SK-N-SH treated with all-trans-retinoic acid at 6 μM for 48 hours (cell line): ENCODE results near the gene GAREM1.
"Not testable (repeated sequence)": the region's sequence is repeated elsewhere in the genome, so short reads cannot be mapped to it uniquely, and the experiment has no call there.

Source experiments
- ATAC-seq: fragments of 200-7000 bp; cut with Tn5 transposase; 3 replicates; pipeline ENCODE4 v1.9.1; 2020; ENCODE audit warnings: mild to moderate bottlenecking, moderate library complexity
- BACH2 ChIP-seq: fragments of 250-450 bp; sonication (Bioruptor Pico); IDR thresholded peaks from 2 replicates; pipeline ENCODE4 v1.9.0; 2021; ENCODE audit warnings: mild to moderate bottlenecking, borderline replicate concordance
- CSDC2 ChIP-seq: fragments of 250-450 bp; sonication (Bioruptor Pico); IDR thresholded peaks from 2 replicates; pipeline ENCODE4 v1.5.0; 2020; ENCODE audit warnings: mild to moderate bottlenecking, moderate library complexity
- ESRRG ChIP-seq: fragments of 250-450 bp; sonication (Bioruptor Pico); IDR thresholded peaks from 2 replicates; pipeline ENCODE4 v1.6.1; 2021; ENCODE audit warnings: mild to moderate bottlenecking
- GLIS3 ChIP-seq: fragments of 250-450 bp; sonication (Bioruptor Pico); IDR thresholded peaks from 2 replicates; pipeline ENCODE4 v1.5.0; 2020; ENCODE audit warnings: mild to moderate bottlenecking, moderate library complexity
- ISL1 ChIP-seq: fragments of 250-450 bp; sonication (Bioruptor Pico); IDR thresholded peaks from 2 replicates; pipeline ENCODE4 v2.1.2; 2022; ENCODE audit warnings: mild to moderate bottlenecking, moderate library complexity
- OSR1 ChIP-seq: fragments of 250-450 bp; sonication (Bioruptor Pico); IDR thresholded peaks from 2 replicates; pipeline ENCODE4 v1.8.0; 2022; ENCODE audit warnings: moderate library complexity, mild to moderate bottlenecking, inconsistent platforms
- PPARA ChIP-seq: fragments of 250-450 bp; sonication (Bioruptor Pico); IDR thresholded peaks from 2 replicates; pipeline ENCODE4 v1.5.0; 2020; ENCODE audit warnings: mild to moderate bottlenecking, borderline replicate concordance
- RARB ChIP-seq: fragments of 250-450 bp; sonication (Bioruptor Pico); IDR thresholded peaks from 2 replicates; pipeline ENCODE4 v1.8.0; 2021; ENCODE audit warnings: mild to moderate bottlenecking, moderate library complexity
- SNAI2 ChIP-seq: fragments of 250-450 bp; sonication (Bioruptor Pico); IDR thresholded peaks from 2 replicates; pipeline ENCODE4 v1.5.0; 2020; ENCODE audit warnings: mild to moderate bottlenecking, moderate library complexity
- TCF4 ChIP-seq: fragments of 250-450 bp; sonication (Bioruptor Pico); IDR thresholded peaks from 2 replicates; pipeline ENCODE4 v1.8.0; 2021; ENCODE audit warnings: mild to moderate bottlenecking, moderate library complexity, borderline replicate concordance
- TOX ChIP-seq: fragments of 250-450 bp; sonication (Bioruptor Pico); IDR thresholded peaks from 2 replicates; pipeline ENCODE4 v1.8.0; 2021; ENCODE audit warnings: mild to moderate bottlenecking, moderate library complexity, borderline replicate concordance
- ZC3H10 ChIP-seq: fragments of 250-450 bp; sonication (Bioruptor Pico); IDR thresholded peaks from 2 replicates; pipeline ENCODE4 v1.5.1; 2021; ENCODE audit warnings: mild to moderate bottlenecking, moderate library complexity
- ZFP3 ChIP-seq: fragments of 250-450 bp; sonication (Bioruptor Pico); IDR thresholded peaks from 2 replicates; pipeline ENCODE4 v1.5.0; 2020; ENCODE audit warnings: mild to moderate bottlenecking, moderate library complexity
- ZFP30 ChIP-seq: fragments of 450-650 bp; formaldehyde crosslinking; IDR thresholded peaks from 2 replicates; pipeline ENCODE4 v1.5.0; 2022; ENCODE audit warnings: mild to moderate bottlenecking, moderate library complexity
- ZNF565 ChIP-seq: fragments of 450-650 bp; formaldehyde crosslinking; conservative IDR thresholded peaks from 2 replicates; pipeline ENCODE4 v1.5.0; 2020; ENCODE audit warnings: low read depth, mild to moderate bottlenecking, moderate library complexity
- ZNF70 ChIP-seq: fragments of 450-650 bp; formaldehyde crosslinking; IDR thresholded peaks from 2 replicates; pipeline ENCODE4 v1.5.0; 2020; ENCODE audit warnings: mild to moderate bottlenecking, moderate library complexity
- ZNF8 ChIP-seq: fragments of 450-650 bp; formaldehyde crosslinking; IDR thresholded peaks from 2 replicates; pipeline ENCODE4 v1.5.0; 2020; ENCODE audit warnings: mild to moderate bottlenecking, moderate library complexity
- TF ChIP-seq, protein P1 (sequence below): fragments of 250-450 bp; sonication (Bioruptor Pico); IDR thresholded peaks from 2 replicates; pipeline ENCODE4 v1.5.0; 2020; ENCODE audit warnings: mild to moderate bottlenecking, moderate library complexity
- TF ChIP-seq, protein P2 (sequence below): fragments of 250-450 bp; sonication (Bioruptor Pico); IDR thresholded peaks from 2 replicates; pipeline ENCODE4 v1.8.0; 2020; ENCODE audit warnings: mild to moderate bottlenecking, moderate library complexity, borderline replicate concordance
- TF ChIP-seq, protein P3 (sequence below): fragments of 250-450 bp; sonication (Bioruptor Pico); IDR thresholded peaks from 2 replicates; pipeline ENCODE4 v1.5.1; 2021; ENCODE audit warnings: mild to moderate bottlenecking, moderate library complexity

The GAREM1 gene

DNA sequence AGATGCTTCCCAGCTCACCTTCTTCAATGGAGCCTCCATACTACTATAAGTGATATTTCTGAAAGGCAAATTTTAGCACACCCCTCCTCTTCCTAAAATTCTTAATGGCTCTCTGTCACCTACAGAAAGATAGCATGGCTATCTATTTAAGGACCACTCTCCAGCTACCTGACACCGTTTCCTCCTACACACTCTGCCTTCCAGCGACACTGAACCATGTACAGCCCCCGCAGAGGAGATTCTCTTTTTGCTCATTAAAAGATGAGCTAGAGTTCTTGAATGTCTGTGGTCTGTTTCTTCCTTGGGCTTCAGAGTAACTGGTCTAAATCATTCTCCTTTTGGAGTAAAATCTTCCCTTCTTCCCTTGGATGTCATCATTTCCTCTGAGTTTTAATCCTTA, 38.4 kb upstream of the GAREM1 start (continued):
- TF ChIP-seq, protein P1, sequence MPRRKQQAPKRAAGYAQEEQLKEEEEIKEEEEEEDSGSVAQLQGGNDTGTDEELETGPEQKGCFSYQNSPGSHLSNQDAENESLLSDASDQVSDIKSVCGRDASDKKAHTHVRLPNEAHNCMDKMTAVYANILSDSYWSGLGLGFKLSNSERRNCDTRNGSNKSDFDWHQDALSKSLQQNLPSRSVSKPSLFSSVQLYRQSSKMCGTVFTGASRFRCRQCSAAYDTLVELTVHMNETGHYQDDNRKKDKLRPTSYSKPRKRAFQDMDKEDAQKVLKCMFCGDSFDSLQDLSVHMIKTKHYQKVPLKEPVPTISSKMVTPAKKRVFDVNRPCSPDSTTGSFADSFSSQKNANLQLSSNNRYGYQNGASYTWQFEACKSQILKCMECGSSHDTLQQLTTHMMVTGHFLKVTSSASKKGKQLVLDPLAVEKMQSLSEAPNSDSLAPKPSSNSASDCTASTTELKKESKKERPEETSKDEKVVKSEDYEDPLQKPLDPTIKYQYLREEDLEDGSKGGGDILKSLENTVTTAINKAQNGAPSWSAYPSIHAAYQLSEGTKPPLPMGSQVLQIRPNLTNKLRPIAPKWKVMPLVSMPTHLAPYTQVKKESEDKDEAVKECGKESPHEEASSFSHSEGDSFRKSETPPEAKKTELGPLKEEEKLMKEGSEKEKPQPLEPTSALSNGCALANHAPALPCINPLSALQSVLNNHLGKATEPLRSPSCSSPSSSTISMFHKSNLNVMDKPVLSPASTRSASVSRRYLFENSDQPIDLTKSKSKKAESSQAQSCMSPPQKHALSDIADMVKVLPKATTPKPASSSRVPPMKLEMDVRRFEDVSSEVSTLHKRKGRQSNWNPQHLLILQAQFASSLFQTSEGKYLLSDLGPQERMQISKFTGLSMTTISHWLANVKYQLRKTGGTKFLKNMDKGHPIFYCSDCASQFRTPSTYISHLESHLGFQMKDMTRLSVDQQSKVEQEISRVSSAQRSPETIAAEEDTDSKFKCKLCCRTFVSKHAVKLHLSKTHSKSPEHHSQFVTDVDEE (CRISPR knock-in tag), result no peak
- no peak for TF ChIP-seq GLIS3 (CRISPR knock-in tag)
- TF ChIP-seq ZNF565 (CRISPR knock-in tag), result no peak
- TF ChIP-seq PPARA (CRISPR knock-in tag), result no peak
- TF ChIP-seq, protein P2, sequence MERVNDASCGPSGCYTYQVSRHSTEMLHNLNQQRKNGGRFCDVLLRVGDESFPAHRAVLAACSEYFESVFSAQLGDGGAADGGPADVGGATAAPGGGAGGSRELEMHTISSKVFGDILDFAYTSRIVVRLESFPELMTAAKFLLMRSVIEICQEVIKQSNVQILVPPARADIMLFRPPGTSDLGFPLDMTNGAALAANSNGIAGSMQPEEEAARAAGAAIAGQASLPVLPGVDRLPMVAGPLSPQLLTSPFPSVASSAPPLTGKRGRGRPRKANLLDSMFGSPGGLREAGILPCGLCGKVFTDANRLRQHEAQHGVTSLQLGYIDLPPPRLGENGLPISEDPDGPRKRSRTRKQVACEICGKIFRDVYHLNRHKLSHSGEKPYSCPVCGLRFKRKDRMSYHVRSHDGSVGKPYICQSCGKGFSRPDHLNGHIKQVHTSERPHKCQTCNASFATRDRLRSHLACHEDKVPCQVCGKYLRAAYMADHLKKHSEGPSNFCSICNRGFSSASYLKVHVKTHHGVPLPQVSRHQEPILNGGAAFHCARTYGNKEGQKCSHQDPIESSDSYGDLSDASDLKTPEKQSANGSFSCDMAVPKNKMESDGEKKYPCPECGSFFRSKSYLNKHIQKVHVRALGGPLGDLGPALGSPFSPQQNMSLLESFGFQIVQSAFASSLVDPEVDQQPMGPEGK (CRISPR knock-in tag), result no peak
- TF ChIP-seq ESRRG, result no peak

DNA sequence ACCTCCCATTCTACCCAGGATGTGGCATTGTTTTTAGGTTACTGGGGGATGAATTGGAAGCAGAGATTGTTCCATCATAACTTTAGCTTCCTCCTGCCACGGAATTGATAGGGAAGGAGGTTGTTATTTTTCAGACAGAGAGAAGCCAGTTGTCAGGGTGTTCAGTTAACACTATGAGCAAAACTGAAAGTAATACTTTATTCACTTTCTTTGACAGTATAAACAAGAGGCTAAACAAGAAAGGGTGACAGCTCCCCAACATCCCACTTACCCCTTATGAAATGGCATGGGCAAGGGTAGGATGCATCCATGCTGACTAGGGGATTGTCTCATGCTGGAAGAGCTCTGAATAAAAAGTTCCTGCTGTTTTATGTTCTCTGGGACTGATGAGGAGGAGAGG, 36.4 kb upstream of the GAREM1 start:
- TF ChIP-seq PPARA (CRISPR knock-in tag) (no peak), TCF4 (CRISPR knock-in tag) (no peak)
- TF ChIP-seq, all 23 proteins: peak for 0
- no peak for ATAC-seq

DNA sequence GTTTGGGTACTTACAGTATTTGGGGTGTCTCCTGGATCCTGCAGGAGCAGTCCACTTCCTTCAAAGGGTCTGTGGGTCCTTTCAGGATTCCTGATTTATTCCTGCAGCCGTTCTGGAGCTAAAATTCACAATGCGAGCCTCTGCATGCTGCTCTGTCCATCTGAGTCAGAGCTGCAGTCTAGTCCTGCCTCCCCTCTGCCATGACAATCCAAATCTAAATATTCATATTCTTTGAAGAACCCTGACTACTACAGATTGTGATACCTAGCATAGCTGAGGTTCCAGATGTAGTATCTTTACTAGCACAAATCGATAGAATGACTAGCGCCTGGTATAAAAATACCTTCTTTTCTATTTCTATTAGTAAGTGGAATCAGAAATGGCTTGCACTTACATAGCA, 31.3 kb upstream of the GAREM1 start:
- no peak for TF ChIP-seq GLIS3 (CRISPR knock-in tag)
- TF ChIP-seq, protein P3, sequence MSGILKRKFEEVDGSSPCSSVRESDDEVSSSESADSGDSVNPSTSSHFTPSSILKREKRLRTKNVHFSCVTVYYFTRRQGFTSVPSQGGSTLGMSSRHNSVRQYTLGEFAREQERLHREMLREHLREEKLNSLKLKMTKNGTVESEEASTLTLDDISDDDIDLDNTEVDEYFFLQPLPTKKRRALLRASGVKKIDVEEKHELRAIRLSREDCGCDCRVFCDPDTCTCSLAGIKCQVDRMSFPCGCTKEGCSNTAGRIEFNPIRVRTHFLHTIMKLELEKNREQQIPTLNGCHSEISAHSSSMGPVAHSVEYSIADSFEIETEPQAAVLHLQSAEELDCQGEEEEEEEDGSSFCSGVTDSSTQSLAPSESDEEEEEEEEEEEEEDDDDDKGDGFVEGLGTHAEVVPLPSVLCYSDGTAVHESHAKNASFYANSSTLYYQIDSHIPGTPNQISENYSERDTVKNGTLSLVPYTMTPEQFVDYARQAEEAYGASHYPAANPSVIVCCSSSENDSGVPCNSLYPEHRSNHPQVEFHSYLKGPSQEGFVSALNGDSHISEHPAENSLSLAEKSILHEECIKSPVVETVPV (CRISPR knock-in tag), result no peak
- TF ChIP-seq CSDC2 (CRISPR knock-in tag), result no peak
- TF ChIP-seq ZNF8 (CRISPR knock-in tag), result no peak
- no peak for TF ChIP-seq ZNF565 (CRISPR knock-in tag)
- TF ChIP-seq RARB (CRISPR knock-in tag), result no peak
- TF ChIP-seq, protein P1 (CRISPR knock-in tag), result no peak
- TF ChIP-seq PPARA (CRISPR knock-in tag), result no peak
- TF ChIP-seq, all 23 proteins: peak for 0
- no peak for ATAC-seq

DNA sequence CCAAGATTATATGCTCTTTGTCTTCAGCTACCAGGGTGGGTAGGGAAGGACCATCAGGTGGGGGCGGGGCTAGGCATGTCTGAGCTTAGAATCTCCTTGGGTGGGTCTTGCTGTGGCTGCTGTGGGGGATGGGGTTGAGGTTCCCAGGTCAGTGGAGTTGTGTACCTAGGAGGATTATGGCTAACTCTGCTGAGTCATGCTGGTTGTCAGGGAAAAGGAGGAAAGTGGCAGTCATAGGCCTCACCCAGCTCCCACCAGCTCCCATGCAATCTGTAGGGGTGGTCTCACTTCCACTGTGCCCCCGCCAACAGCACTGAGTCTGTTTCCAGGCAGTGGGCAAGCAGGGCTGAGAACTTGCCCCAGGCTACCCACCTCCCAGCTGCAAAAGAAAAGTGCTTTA, 30.6 kb upstream of the GAREM1 start:
- not testable (repeated sequence) for ATAC-seq

DNA sequence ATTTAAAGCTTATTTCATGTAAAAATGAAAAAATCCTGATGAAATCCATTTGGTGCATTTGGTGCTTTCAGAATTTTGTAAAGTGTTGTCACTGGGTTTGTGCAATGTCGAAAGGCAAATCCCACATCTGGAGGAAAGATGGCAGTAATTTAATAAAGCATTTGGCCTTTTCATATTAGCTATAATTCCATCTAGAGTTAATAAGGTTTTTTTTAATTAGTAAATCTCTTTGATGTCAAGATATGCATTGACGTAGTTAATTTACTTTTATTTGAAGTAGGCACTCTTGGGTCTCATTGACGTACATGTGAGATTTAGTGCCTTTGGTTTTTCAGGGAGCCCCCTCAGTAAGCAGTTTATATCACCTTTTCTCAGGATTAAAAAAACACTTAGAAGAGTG, 12.3 kb upstream of the GAREM1 start:
- ATAC-seq, result no peak
- TF ChIP-seq ZNF565 (CRISPR knock-in tag) (no peak), ISL1 (CRISPR knock-in tag) (peak; percentile 18; the same call in 1 of the 2 replicates), TOX (CRISPR knock-in tag) (no peak), OSR1 (CRISPR knock-in tag) (no peak), BACH2 (CRISPR knock-in tag) (no peak), ESRRG (no peak), ZFP30 (no peak), RARB (CRISPR knock-in tag) (no peak), ZC3H10 (no peak), ZNF70 (CRISPR knock-in tag) (peak; percentile 41; the same call in 1 of the 2 replicates), GLIS3 (CRISPR knock-in tag) (peak; percentile 82; the same call in 1 of the 2 replicates), CSDC2 (CRISPR knock-in tag) (no peak), SNAI2 (CRISPR knock-in tag) (peak; percentile 91), ZNF8 (CRISPR knock-in tag) (peak; percentile 57; the same call in 1 of the 2 replicates), ZFP3 (CRISPR knock-in tag) (peak; percentile 22; the same call in 1 of the 2 replicates)
- TF ChIP-seq, protein P2 (CRISPR knock-in tag), result no peak
- TF ChIP-seq, protein P1 (CRISPR knock-in tag), result peak; percentile 97
